Neuronal stem cell (in vitro differentiated cells): ENCODE measurements around the gene ZIC2.

Experiments used
- DNase-seq: peaks from one replicate; pipeline ENCODE4 v3.0.0-alpha.2; 2013; ENCODE audit warnings: low spot score
- H2AFZ ChIP-seq: one replicate; pipeline ENCODE4 v1.6.1; 2013; ENCODE audit warnings: mild to moderate bottlenecking, low read length, inconsistent platforms
- H2AK5ac ChIP-seq: 2 replicates; pipeline ENCODE4 v1.6.1; 2013; ENCODE audit warnings: low read depth, mild to moderate bottlenecking, inconsistent platforms, low read length, moderate library complexity, mixed read lengths
- H2BK120ac ChIP-seq: 2 replicates; pipeline ENCODE4 v1.6.1; 2013; ENCODE audit warnings: low read depth, mild to moderate bottlenecking, inconsistent platforms, low read length, moderate library complexity, mixed read lengths
- H2BK12ac ChIP-seq: one replicate; pipeline ENCODE4 v1.6.1; 2013; ENCODE audit warnings: low read length, inconsistent platforms
- H2BK15ac ChIP-seq: 2 replicates; pipeline ENCODE4 v1.6.1; 2013; ENCODE audit warnings: mild to moderate bottlenecking, low read length, inconsistent platforms, mixed read lengths
- H2BK5ac ChIP-seq: one replicate; pipeline ENCODE4 v1.6.1; 2013; ENCODE audit warnings: inconsistent platforms, mild to moderate bottlenecking, low read length, moderate library complexity
- H3K14ac ChIP-seq: one replicate; pipeline ENCODE4 v1.6.1; 2013; ENCODE audit warnings: low read length, inconsistent platforms
- H3K18ac ChIP-seq: 2 replicates; pipeline ENCODE4 v1.6.1; 2013; ENCODE audit warnings: low read length, inconsistent platforms
- H3K23ac ChIP-seq: 2 replicates; pipeline ENCODE4 v1.6.1; 2013; ENCODE audit warnings: low read depth, mild to moderate bottlenecking, mixed read lengths, low read length, inconsistent platforms; ENCODE audit not compliant: poor library complexity
- H3K27ac ChIP-seq: replicated peaks from 3 replicates; pipeline ENCODE4 v1.5.1; 2013; ENCODE audit warnings: low read length, inconsistent platforms
- H3K27me3 ChIP-seq, 3 experiments: 2 replicates each; pipeline ENCODE4 v1.6.1; 2013; ENCODE audit warnings: low read length in 3 of 3, mild to moderate bottlenecking in 2 of 3, inconsistent platforms in 1 of 3, low read depth in 1 of 3, mixed read lengths in 1 of 3, moderate library complexity in 1 of 3; ENCODE audit not compliant: control insufficient read depth in 3 of 3, insufficient read depth in 3 of 3
- H3K36me3 ChIP-seq, 2 donors: replicated peaks in 1 of 2; 2 replicates each; pipeline ENCODE4 v1.6.1; 2013; ENCODE audit warnings: low read length in 2 of 2; ENCODE audit not compliant: control insufficient read depth in 2 of 2, insufficient read depth in 2 of 2
- H3K4ac ChIP-seq: 2 replicates; pipeline ENCODE4 v1.6.1; 2013; ENCODE audit warnings: inconsistent platforms, mild to moderate bottlenecking, low read length, moderate library complexity
- H3K4me1 ChIP-seq, 2 donors: 1 replicate in 1 of 2; 2 replicates in 1 of 2; pipeline ENCODE4 v1.6.1; 2013; ENCODE audit warnings: low read length in 2 of 2, low read depth in 1 of 2; ENCODE audit not compliant: control insufficient read depth in 2 of 2, insufficient read depth in 1 of 2
- H3K4me2 ChIP-seq: one replicate; pipeline ENCODE4 v1.6.1; 2013; ENCODE audit warnings: mild to moderate bottlenecking, low read length, inconsistent platforms; ENCODE audit not compliant: insufficient read depth, poor library complexity, severe bottlenecking
- H3K4me3 ChIP-seq, 2 donors: 2 replicates each; pipeline ENCODE4 v1.5.1; 2013; ENCODE audit warnings: low read length in 2 of 2, mild to moderate bottlenecking in 2 of 2, inconsistent platforms in 1 of 2, moderate library complexity in 1 of 2
- H3K79me1 ChIP-seq: one replicate; pipeline ENCODE4 v1.6.1; 2013; ENCODE audit warnings: low read depth, mild to moderate bottlenecking, inconsistent platforms, low read length, moderate library complexity
- H3K9ac ChIP-seq: one replicate; pipeline ENCODE4 v1.6.1; 2013; ENCODE audit warnings: mild to moderate bottlenecking, low read depth, low read length, inconsistent platforms; ENCODE audit not compliant: poor library complexity
- H3K9me3 ChIP-seq, 2 donors: replicated peaks in 1 of 2; 2 replicates each; pipeline versions ENCODE3 to v1.6.1; 2013; ENCODE audit warnings: low read length in 2 of 2, mild to moderate bottlenecking in 2 of 2, inconsistent platforms in 1 of 2, low read depth in 1 of 2, mixed read lengths in 1 of 2, moderate library complexity in 1 of 2; ENCODE audit not compliant: control insufficient read depth in 2 of 2, insufficient read depth in 1 of 2
- H4K8ac ChIP-seq: one replicate; pipeline ENCODE4 v1.6.1; 2013; ENCODE audit warnings: low read depth, mild to moderate bottlenecking, inconsistent platforms, low read length, moderate library complexity
- H4K91ac ChIP-seq: one replicate; pipeline ENCODE4 v1.6.1; 2013; ENCODE audit warnings: low read length, low read depth, mild to moderate bottlenecking, inconsistent platforms; ENCODE audit not compliant: poor library complexity
- WGBS, 2 donors: extraction: QIAGEN DNeasy Blood & Tissue Kit; methylation state at CpG; one replicate each; pipeline ENCODE4 v1.1.7; 2013; ENCODE audit warnings: missing lambda C conversion rate in 2 of 2, mixed read lengths in 1 of 2; ENCODE audit not compliant: insufficient read length in 2 of 2, insufficient replicate concordance in 1 of 2; ENCODE audit errors: extremely low coverage in 2 of 2; 5-methylcytosine and 5-hydroxymethylcytosine counted together

The ZIC2 gene

GRCh38 chr13:100035936-100036335, 54.4 kb downstream of the ZIC2 start:
- no peak overlapping the region for H3K18ac ChIP-seq
- H2BK120ac ChIP-seq = no peak overlapping the region
- no peak overlapping the region for H2AFZ ChIP-seq
- H3K27ac ChIP-seq = no peak overlapping the region
- H2AK5ac ChIP-seq = no peak overlapping the region
- no peak overlapping the region for H2BK15ac ChIP-seq
- no peak overlapping the region for H3K4me3 ChIP-seq
- no peak for DNase-seq
- H3K4me2 ChIP-seq = no peak overlapping the region
- H3K23ac ChIP-seq = no peak overlapping the region
- H3K9ac ChIP-seq = no peak overlapping the region
- no peaks in the 10 kb centered on the region for H3K27me3 ChIP-seq
- H3K36me3 ChIP-seq = no peaks in the 10 kb centered on the region
- no peaks in the 10 kb centered on the region for H3K4me1 ChIP-seq
- no peaks in the 10 kb centered on the region for H3K9me3 ChIP-seq
- no peaks in the 10 kb centered on the region for H3K79me1 ChIP-seq
- no peak overlapping the region for H3K4ac ChIP-seq
- H3K14ac ChIP-seq = no peak overlapping the region
- H2BK5ac ChIP-seq = no peak overlapping the region
- no peak overlapping the region for H4K91ac ChIP-seq
- H4K8ac ChIP-seq = no peak overlapping the region
- WGBS, 2 donors = no CpG with 5 or more reads among the region's 1 CpG
- no peak overlapping the region for H2BK12ac ChIP-seq
